HG03103 (cell line): Measurements from ENCODE around the gene NBPF3.
"Not testable (repeated sequence)": the region's sequence is repeated elsewhere in the genome, so short reads cannot be mapped to it uniquely, and the experiment has no call there.

Experiments
- ATAC-seq: cut with Tn5 transposase; IDR thresholded peaks from one replicate; pipeline ENCODE4 v1.9.1; 2021; ENCODE audit warnings: low read depth; ENCODE audit not compliant: unreplicated experiment

Gene NBPF3

GRCh38 chr1:21438646-21439312 is 1.2 kb upstream of the NBPF3 start:
- ATAC-seq, result not testable (repeated sequence)

GRCh38 chr1:21439345-21439720 is 604 bp upstream of the NBPF3 start:
- ATAC-seq, result no peak

GRCh38 chr1:21440630-21441125 is 741 bp downstream of the NBPF3 start:
- ATAC-seq, result not testable (repeated sequence)

- ATAC-seq, result not testable (repeated sequence)
These were observed 6.7 kb downstream of the NBPF3 start for GRCh38 chr1:21446647-21447046.

DNA sequence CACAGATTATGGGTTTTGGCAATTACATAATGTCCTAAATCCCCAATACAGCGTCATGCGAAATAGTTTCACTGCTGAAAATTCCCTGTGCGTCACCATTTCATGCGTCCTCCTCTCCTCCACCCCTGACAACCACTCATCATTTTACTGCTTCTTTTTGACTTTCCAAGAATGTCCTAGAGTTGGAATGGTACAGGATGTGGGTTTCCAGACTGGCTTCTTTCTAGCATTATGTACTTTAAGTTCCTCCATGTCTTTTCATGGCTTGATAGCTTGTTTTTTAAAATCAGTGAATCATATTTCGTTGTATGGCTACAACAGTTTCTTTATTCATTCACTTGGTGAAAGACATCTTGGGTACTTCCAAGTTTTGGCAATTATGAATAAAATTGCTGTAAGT is 7.4 kb downstream of the NBPF3 start:
- ATAC-seq, result no peak

DNA sequence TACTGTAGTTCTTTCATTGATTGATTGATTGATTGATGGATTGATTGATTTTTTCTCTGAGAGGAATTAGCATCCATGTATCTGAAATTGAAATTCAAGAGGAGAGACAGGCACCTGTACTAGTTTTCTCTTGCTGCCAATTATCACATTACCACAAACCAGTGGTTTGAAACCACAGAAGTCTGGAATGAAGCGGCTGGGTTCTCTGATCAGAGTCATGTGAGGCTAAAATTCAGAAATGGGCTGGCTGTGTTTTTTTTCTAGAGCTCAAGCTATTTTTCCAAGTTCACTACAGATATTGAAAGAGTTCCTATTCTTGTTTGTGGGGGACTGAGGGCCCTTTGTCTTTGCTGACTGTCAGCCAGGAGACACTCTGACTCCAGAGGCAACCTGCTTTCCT is 10.0 kb downstream of the NBPF3 start:
- no peak for ATAC-seq

DNA sequence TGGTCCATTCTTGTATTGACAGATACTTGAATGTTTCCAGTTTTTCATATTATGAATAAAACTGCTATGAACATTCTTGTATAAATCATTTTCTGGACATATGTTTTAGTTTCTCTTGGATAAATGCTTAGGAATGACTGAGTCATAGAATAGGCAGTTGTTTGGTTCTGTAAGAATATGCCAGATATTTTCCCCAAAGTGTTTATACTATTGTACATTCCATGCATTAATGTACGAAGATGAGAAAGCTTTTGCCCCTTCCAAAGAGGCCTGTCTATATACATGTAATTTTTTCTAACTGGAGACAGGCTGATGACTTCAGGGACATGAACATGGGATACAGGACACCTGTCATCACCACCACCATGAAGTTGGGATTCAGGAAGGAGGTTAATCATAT is 11.3 kb downstream of the NBPF3 start:
- no peak for ATAC-seq

- ATAC-seq, result no peak
These were observed 12.1 kb downstream of the NBPF3 start for GRCh38 chr1:21451981-21452411.

DNA sequence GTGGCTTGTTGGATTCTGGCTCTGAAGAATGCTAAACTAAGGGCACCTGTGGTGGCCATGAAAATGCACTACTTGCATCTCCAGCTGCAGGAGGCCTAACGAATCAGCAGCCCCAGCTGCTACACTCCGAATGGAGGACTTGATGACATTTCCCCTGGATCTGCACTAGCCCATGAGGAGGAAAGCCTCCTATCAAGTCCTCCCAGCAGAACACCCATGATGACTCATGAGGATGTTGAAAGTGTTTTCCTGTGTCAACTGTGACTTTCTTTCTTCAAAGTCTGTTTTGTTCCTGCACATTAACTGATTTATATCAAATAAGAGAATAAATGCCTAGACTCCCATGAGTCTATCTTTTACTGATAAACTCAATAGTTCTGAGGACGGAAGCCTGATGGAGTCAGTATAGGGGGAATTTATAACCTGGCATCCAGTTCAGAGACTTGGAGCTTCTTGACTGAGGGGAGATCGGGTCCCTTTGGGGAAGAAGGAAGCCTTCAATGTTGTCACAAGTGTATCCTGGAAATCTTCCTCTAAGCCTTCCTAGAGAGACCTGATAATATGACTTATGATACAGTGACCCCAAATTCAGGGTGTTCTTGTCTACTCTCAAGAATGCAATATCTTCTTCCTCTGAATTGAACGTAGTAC is 14.2 kb downstream of the NBPF3 start:
- not testable (repeated sequence) for ATAC-seq

GRCh38 chr1:21454904-21455303 is 15.0 kb downstream of the NBPF3 start:
- not testable (repeated sequence) for ATAC-seq

- no peak for ATAC-seq
These were observed 17.7 kb downstream of the NBPF3 start for GRCh38 chr1:21457654-21458053.

DNA sequence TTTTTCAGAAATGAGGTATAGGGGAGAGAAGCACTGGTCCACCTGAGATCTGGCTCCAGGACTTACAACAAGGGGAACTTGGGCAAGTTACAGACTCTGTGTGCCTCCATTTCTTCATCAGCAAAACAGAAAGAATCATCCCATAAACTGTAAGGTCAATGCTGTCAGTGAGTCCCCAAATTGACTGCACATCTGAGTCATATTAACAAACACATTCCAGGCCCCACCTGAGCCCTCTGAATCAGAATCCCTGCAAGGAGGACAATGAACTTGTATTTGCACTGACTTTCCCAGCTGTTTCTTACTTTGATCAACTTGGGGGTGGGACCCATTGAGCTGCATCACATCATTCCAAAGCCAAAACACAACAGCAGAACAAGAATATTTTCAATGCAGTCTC is 25.2 kb downstream of the NBPF3 start:
- not testable (repeated sequence) for ATAC-seq

GRCh38 chr1:21467946-21468345 is 28.0 kb downstream of the NBPF3 start:
- ATAC-seq, result not testable (repeated sequence)

DNA sequence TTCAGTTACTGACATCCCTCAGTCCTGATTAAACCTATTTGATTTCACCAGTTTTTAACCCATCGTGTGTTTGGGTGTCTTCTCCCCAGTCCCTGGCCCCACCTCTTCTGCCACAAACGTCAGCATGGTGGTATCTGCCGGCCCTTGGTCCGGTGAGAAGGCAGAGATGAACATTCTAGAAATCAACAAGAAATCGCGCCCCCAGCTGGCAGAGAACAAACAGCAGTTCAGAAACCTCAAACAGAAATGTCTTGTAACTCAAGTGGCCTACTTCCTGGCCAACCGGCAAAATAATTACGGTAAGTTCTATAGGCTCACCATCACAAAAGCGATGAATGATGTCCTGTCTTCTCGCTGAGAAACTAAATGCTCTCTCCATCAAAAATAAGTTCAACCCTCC is 28.7 kb downstream of the NBPF3 start:
- no peak for ATAC-seq

DNA sequence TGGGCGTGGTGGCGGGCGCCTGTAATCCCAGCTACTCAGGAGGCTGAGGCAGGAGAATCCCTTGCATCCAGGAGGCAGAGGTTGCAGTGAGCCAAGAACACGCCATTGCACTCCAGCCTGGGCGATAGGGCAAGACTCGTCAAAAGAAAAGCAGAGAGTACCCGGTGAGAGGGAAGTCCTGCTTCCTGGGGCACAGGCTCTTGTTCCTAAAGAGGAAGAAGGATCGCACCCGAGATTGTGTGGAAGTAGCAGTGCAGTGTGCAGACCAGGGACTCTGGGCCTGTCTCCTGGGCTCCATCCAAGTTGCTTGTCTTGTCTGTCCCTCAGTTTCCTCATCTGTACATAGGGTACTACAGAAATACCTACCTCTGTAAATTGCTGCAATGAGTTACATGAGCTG is 29.6 kb downstream of the NBPF3 start:
- no peak for ATAC-seq

DNA sequence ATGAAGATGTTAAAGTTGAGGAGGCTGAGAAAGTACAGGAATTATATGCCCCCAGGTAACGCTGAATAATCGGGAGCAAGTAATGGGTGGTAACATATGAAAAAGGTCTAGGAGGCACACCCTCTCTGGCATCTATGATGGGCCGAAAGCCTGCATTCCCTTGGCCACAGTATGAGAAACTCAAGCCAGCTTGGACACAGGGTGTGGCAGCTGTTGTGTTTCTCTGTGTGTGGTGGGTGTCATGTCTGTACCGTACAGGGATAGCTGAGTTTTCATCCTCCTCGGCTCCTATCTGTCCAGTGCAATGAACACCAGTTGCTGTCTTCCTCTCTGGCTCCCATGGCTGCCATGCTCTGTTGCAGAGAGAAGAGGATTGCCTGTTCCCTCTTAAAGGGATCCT is 32.9 kb downstream of the NBPF3 start:
- no peak for ATAC-seq

DNA sequence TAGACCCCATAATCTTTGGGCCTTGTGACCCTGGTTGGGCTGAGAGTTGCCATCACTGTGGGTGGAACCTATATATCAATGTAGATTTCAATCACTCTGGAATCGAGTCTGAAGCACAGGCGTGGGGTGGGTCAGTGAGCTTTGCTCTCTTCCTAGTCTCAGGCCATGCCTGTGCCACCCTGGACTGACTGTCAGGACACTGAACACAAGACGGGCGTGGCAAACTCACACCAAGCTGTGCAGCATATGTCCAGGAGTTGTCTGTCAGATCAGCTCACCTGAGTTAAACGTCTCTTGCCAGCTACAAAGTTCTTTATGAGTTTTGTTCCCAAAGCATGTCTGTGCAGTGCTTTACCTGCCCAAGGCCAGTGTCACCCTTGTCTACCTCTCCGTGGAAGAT is 38.4 kb downstream of the NBPF3 start:
- ATAC-seq, result no peak

DNA sequence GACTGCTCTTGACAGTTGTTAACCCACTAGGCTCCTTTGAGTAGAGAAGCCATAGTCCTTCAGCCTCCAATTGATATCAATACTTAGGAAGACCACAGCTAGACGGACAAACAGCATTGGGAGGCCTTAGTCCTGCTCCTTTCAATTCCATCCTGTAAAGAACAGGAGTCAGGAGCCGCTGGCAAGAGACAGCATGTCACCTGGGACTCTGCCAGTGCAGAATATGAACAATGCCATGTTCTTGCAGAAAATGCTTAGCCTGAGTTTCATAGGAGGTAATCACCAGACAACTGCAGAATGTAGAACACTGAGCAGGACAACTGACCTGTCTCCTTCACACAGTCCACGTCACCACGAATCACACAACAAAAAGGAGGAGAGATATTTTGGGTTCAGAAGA is 43.9 kb downstream of the NBPF3 start:
- not testable (repeated sequence) for ATAC-seq

DNA sequence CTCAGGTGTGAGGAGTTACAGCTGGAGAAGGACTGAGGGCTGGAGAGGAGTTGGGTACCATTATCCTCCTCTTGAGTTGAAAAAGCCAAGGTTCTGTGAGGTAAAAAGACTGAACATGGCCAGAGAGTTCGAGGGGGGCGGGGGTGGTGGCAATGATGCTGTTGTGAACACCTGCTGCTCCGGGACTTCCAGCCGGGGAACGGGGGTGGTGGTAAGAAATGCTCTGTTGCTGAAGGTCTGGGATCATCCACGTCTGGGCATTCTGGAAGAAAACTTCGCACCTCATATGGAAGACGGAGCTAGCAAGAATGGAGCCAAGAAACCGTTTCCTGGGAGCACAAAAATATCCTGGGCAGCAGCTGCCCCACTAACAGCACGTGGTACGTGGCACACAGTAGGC is 49.2 kb downstream of the NBPF3 start:
- no peak for ATAC-seq

GRCh38 chr1:21490774-21491487 is 51.0 kb downstream of the NBPF3 start:
- no peak for ATAC-seq

DNA sequence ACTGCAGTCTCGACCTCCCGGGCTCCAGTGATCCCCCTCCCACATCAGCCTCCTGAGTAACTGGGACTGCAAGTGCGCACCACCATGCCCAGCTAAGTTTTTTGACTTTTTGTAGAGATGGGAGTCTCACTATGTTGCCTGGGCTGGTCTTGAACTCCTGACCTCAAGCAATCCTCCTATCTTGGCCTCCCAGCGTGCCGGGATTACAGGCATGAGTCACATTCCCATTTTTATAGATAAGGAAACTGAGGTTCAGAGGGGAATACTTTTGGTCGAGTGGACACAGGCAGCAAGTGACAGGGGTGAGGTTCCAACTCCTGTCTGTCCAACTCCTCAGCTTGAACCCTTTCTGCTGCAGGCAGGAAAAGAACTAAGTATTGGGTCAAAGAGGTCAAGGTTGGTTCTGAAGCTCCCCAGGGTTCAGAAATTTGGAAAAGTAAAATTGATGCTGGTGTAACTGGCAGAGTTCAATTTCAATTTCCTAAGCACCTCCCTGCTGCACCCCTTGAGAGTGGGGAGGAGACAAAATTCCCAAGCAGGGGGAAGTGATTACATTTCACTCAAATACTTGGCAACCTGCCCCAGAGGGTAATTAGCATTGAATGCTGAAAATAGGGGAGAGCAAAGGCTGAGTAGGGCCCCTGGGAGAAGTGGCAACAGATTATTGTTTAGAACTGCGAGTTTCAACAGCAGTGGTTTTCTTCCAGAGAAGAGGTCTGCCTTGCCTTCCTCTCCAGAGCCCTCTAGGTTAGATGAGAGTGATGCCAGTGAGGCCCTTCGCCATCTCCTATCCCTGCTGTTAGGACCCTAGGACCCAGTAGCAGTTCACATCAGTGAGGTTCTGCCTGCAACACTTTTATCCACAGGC is 51.8 kb downstream of the NBPF3 start:
- ATAC-seq, result no peak
